GM13977 (cell line): Measurements from ENCODE around the gene HTT.

Source experiments
- DNase-seq: peaks from one replicate; pipeline ENCODE4 v3.0.0; 2012; ENCODE audit warnings: low spot score
- CTCF ChIP-seq: IDR thresholded peaks from 2 replicates; pipeline ENCODE4 v1.5.1; 2012; ENCODE audit warnings: mild to moderate bottlenecking, control low read depth; ENCODE audit not compliant: insufficient read depth; ENCODE audit errors: extremely low read depth, missing control alignments
- in situ Hi-C: fragments of 300-500 bp; cut with MboI; formaldehyde crosslinking; loops from one replicate; pipeline ENCODE4 v1.12.0; 2022; ENCODE audit warnings: low sequenced_read_pairs, low pct_unique_long_range_greater_than_20kb, mixed read lengths, inconsistent platforms; ENCODE audit not compliant: unreplicated experiment

The HTT gene

GRCh38 chr4:3034231-3034630, 40.2 kb upstream of the HTT start:
- in situ Hi-C loops, result loop anchor here (10.0 kb wide), 1 partner anchor 49 kb away; no protein-coding TSS in a partner anchor
- TF ChIP-seq CTCF, result no peak
- peak; percentile 8 for DNase-seq

- in situ Hi-C loops, result loop anchor here (10.0 kb wide), 1 partner anchor 50 kb away; no protein-coding TSS in a partner anchor
- no peak for TF ChIP-seq CTCF
These were observed 39.2 kb upstream of the HTT start for GRCh38 chr4:3035249-3035648.

GRCh38 chr4:3035674-3036073, 38.8 kb upstream of the HTT start:
- DNase-seq, result no peak
- in situ Hi-C loops, result loop anchor here (10.0 kb wide), 1 partner anchor 51 kb away; no protein-coding TSS in a partner anchor
- no peak for TF ChIP-seq CTCF

More at GRCh38 chr4:3035249-3035648, 39.2 kb upstream of the HTT start:
- DNase-seq, result no peak

- TF ChIP-seq CTCF, result no peak
- in situ Hi-C loops, result loop anchor here (10.0 kb wide), 1 partner anchor 52 kb away; no protein-coding TSS in a partner anchor
- no peak for DNase-seq
These were observed 38.1 kb upstream of the HTT start for GRCh38 chr4:3036131-3036952.

- no peak for TF ChIP-seq CTCF
- no peak for DNase-seq
- in situ Hi-C loops, result loop anchor here (10.0 kb wide), 1 partner anchor 53 kb away; no protein-coding TSS in a partner anchor
These were observed 36.5 kb upstream of the HTT start for GRCh38 chr4:3037957-3038461.

GRCh38 chr4:3039706-3040366, 34.6 kb upstream of the HTT start:
- TF ChIP-seq CTCF, result no peak
- no peak for DNase-seq
- in situ Hi-C loops, result loop anchor here (10.0 kb wide), 1 partner anchor 55 kb away; no protein-coding TSS in a partner anchor
